Measurements from ENCODE around the gene HEMK1. TPM values are rescaled to one million over a fixed set of nuclear protein-coding genes. Genes with fewer than 3 reads are reported as not detected.

HEMK1 gene, protein sequence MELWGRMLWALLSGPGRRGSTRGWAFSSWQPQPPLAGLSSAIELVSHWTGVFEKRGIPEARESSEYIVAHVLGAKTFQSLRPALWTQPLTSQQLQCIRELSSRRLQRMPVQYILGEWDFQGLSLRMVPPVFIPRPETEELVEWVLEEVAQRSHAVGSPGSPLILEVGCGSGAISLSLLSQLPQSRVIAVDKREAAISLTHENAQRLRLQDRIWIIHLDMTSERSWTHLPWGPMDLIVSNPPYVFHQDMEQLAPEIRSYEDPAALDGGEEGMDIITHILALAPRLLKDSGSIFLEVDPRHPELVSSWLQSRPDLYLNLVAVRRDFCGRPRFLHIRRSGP
- total RNA-seq (2014; rRNA removed; shearing (Covaris generic)), result 15.5 and 19.0 TPM in 2 replicates

DNA sequence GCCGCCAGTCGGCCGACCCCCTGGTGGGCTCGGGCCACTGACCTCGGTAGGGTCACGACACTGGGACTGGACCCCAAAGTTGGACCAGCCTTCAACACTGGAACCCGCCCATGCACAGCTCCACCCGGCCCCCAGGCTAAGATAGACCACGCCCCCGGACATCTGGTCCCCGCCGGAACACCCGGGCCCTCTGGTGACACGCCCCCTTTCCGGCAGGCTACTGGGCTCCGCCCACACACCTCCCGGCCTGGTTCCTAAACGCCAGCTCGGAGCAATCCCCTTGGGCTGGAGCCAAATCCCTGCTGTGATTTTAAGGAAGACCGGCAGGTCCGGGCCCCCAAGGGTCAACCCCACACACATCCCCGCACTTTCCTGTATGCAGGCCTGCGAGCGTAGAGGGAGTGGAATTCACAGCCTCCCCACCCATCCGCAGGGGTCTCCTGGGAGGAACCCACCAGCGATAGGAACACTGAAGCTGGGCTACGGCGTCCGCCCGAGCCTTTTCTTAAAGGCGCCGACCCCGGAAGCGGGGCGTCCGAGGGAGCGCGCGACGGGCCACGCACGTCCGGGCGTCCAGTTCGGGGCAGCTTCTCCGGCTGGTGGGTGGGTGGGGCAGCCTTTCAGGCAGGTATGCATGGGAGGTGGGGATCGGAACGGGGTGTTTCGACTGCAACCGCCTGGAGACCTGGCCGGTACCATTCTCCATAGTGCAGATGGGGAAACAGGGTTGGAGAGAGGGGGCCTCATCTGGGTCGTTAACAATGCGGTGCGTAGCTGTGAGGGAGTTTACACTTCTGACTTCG is at the start of gene HEMK1:
TSS of gene HEMK1 (plus strand) at position 576 of the 803 bp plus-strand sequence. CDS start 1,583 bp downstream, outside the sequence.
- DNase-seq, result peak; percentile 100
- H3K27me3 ChIP-seq (ENCODE audit: control insufficient read depth, insufficient read depth, low read length), result peaks cover 13% of the 10 kb centered on the region
- H3K36me3 ChIP-seq (replicated peaks; ENCODE audit: control insufficient read depth, insufficient read depth, low read length), result peaks cover 3% of the 10 kb centered on the region
- peak within 1 kb of the TSS; percentile 88 for H3K4me3 ChIP-seq (ENCODE audit: insufficient read depth, low read depth, low read length)

DNA sequence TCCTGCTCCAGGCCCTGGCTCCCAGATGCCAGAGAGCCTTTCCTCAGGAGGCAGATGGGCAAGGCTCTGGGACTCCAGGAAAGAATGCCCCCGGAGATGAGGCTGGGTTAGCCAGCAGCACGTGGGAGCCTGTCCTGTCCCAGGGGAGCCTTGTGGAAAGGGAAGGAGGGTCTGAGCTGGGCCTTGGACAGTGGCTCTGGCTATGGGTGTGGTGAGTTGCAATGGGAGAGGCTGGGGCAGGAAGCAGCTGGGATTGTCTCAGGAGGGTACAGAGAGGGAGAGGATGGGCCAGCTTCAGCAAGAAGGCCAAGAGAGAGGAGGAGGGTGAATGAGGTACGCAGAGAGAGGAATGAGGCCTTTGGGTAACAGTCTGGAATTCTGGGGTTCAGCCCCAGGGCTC is 48.5 kb upstream of the HEMK1 start:
- Histone ChIP-seq H3K27me3 (ENCODE audit: control insufficient read depth, insufficient read depth, low read length) (no peaks in the 10 kb centered on the region; the same call in 1 of the 2 replicates), H3K4me3 (ENCODE audit: insufficient read depth, low read depth, low read length) (no peak overlapping the region), H3K36me3 (replicated peaks; ENCODE audit: control insufficient read depth, insufficient read depth, low read length) (no peaks in the 10 kb centered on the region)
- no peak for DNase-seq

DNA sequence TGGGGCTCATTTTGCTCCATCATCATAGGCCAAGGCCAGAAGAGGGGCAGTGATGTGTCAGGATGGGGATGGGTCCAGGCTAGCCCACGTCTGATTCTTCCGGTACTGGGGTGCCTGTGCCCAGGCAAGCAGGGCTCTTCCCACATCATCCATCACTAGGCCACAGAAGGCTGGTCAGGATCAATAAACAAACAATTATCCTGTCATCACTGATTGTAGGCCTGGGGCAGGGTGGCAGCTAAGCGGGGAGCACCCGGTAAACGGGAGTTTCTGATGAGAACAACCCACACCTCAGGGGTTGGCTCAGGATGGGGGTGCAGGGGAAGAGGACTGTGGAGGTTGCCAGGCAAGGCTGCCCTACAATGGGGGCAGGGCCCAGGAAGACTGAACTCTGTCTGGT is 47.8 kb upstream of the HEMK1 start:
- DNase-seq, result no peak
- Histone ChIP-seq H3K36me3 (replicated peaks; ENCODE audit: control insufficient read depth, insufficient read depth, low read length) (no peaks in the 10 kb centered on the region), H3K27me3 (ENCODE audit: control insufficient read depth, insufficient read depth, low read length) (no peaks in the 10 kb centered on the region; the same call in 1 of the 2 replicates), H3K4me3 (ENCODE audit: insufficient read depth, low read depth, low read length) (no peak overlapping the region)

DNA sequence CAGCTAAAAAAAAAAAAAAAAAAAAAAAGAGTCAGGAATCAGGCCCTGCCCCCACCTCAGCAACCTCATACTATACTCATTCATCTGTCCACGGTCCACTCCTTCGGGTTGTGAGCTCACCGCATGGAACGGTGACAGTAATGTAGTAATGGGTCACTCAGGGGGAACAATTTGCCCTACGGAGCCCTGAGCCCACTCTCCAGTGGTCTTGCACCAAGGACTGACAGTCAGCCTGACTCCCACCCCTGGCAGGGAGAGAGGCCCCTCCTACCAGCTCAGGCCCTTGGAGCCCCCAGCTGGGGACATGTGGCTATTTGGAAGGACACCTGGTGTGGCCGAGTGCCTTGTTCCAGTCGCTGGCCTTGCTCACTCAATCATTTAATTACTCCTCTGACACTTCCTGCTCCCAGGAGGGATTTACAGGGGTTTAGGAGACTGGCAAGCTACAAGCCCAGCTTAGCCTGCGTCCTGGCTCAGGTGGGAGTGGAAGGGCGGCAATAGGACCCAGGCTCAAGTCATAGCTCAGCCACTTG is 46.0 kb upstream of the HEMK1 start:
- Histone ChIP-seq H3K36me3 (replicated peaks; ENCODE audit: control insufficient read depth, insufficient read depth, low read length) (no peaks in the 10 kb centered on the region), H3K4me3 (ENCODE audit: insufficient read depth, low read depth, low read length) (no peak overlapping the region), H3K27me3 (ENCODE audit: control insufficient read depth, insufficient read depth, low read length) (no peaks in the 10 kb centered on the region; the same call in 1 of the 2 replicates)
- no peak for DNase-seq

DNA sequence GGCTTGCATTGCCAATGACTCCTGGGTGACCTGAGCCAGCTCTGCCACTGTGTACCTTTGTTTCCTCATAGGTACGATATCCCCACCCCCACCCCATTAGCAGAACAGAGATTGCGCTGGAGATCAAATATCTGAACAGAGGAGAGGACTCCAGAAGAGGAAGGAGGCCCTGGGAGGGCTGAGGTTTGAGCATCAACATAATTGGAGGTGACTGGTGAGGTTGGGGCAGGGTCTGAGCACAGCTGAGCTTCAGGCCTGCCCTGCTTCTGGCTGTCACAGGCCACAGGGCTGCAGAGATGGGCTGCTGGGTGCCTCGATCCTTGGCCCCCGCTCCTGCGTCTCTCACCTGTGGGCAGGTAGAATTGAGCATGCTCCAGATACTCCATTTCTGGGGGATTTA is 44.6 kb upstream of the HEMK1 start:
- H3K36me3 ChIP-seq (replicated peaks; ENCODE audit: control insufficient read depth, insufficient read depth, low read length), result no peaks in the 10 kb centered on the region
- no peak overlapping the region for H3K4me3 ChIP-seq (ENCODE audit: insufficient read depth, low read depth, low read length)
- DNase-seq, result no peak
- H3K27me3 ChIP-seq (ENCODE audit: control insufficient read depth, insufficient read depth, low read length), result no peaks in the 10 kb centered on the region; the same call in 1 of the 2 replicates

DNA sequence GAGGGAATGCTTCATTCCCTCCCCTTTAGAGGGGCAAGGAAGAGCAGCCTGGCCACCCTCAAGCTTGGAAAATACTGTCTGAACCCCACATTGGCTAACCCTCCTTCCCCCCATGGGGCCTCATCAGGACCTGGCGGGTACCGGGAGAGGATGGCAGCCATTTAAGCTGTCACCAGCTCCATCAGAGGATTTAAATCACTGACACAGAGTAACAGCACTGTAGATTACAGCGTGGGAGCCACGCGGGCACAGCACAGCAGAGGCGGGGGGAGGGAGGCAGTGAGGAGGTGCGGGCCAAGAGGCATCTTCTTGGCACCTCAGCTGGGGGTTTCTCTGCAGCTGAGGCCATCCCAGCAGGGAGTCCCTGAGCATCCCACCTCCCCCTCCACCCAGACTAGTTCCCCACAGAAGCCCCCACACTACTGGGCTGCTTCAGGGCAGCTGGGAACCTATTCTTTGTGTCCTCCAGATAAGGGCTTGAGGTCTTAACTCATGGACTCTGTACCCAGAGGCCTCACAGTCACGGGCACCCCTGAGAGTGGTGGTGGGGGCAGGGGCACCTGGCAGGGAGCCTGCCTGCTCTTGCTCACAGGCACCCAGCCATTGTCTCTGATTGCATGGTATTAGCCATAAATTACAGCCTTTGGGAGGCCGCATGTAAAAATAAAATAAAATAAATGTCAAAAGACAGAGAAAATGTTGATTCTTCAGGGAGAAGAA is 44.0 kb upstream of the HEMK1 start:
- H3K36me3 ChIP-seq (replicated peaks; ENCODE audit: control insufficient read depth, insufficient read depth, low read length), result no peaks in the 10 kb centered on the region
- DNase-seq, result no peak
- H3K4me3 ChIP-seq (ENCODE audit: insufficient read depth, low read depth, low read length), result no peak overlapping the region
- H3K27me3 ChIP-seq (ENCODE audit: control insufficient read depth, insufficient read depth, low read length), result no peaks in the 10 kb centered on the region; the same call in 1 of the 2 replicates

DNA sequence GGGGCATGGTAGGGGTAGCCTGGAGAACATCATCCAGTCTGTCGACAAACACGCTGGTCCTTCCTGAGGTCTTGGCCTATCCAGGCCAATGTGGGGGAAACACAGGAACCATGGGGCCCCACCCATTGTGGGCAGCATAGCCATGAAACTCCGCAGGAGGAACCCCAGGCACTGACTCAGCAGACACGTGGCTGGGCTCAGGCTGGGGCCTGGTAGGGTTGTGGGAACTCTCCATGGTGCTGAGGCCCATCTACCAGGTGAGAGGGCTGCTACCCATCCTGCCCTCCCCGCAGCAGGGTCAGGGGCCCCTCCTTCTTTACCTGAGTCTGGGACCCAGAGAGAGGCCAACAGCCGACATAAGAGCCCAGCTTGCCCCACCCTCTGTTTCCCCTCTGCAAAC is 43.3 kb upstream of the HEMK1 start:
- no peaks in the 10 kb centered on the region for H3K36me3 ChIP-seq (replicated peaks; ENCODE audit: control insufficient read depth, insufficient read depth, low read length)
- peaks cover 2% of the 10 kb centered on the region; the same call in 1 of the 2 replicates for H3K27me3 ChIP-seq (ENCODE audit: control insufficient read depth, insufficient read depth, low read length)
- no peak overlapping the region for H3K4me3 ChIP-seq (ENCODE audit: insufficient read depth, low read depth, low read length)
- DNase-seq, result peak; percentile 96

DNA sequence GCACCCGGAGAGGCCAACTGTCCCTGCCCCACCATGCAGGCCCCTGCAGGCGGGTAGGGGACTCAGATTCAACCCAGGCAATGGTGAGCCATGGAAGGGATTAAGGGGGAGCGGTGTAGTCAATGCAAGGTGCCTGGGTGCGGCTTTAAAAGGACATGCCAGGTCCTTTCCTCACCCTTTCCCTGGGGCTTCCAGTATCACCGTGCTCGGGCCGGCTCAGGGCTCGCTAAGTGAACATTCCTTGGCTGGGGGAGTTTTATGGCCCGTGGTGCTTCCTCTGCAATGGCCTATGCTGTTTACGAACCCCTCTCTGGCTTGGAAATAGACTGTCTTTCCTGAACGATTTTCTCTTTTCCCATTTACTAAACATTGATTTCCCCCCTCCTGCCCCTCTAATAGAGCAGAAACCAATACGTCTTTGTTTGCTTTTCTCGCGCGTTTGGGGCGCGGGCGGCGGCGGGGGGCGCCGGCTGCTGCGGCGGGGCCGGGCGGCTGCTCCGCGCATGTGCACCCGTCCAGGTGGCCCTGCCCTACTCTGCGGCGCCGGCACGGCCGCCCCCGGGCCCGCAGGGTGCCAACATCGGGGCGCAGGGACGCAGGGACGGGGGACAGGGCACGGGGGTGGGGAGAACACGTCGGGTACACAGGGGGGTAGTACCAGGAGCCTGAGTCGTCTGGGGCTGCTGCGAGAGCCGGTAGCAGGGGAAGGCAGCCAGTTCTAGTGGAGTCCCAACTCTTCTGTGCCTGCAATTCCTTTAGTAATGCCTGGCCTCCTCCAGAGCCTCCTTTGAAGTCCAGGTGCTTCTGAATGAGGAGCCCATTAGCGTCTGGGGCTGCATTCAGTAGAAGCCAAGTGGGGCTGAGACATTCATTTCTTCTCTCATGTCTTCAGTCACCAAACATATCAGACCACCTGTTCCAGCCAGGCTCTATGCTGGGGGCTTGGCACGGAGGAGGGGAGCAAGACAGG is 39.0 kb upstream of the HEMK1 start:
- H3K4me3 ChIP-seq (ENCODE audit: insufficient read depth, low read depth, low read length), result peak overlapping the region; percentile 24; the same call in 1 of the 2 replicates
- H3K27me3 ChIP-seq (ENCODE audit: control insufficient read depth, insufficient read depth, low read length), result peaks cover 3% of the 10 kb centered on the region
- no peaks in the 10 kb centered on the region for H3K36me3 ChIP-seq (replicated peaks; ENCODE audit: control insufficient read depth, insufficient read depth, low read length)
- peak; percentile 91 for DNase-seq

DNA sequence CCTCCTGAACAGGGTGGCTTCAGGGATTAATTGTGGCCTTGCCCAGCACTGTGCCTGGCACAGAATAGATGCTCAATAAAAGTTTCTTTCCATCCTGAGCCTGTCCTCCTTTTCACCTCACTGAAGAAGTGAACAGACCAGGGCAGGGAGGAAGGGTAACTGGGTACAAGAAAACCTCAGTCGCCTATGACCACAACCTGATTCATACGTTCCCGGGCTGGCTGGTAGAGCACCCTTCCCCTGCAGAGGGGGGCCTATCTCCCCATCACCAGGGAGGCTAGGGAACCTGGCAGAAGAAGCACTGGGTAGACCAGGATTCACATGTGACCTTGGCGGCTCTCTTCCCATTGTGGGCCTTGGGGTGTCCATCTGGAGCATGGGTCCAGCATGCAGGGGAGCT is 38.1 kb upstream of the HEMK1 start:
- no peak for DNase-seq
- Histone ChIP-seq H3K4me3 (ENCODE audit: insufficient read depth, low read depth, low read length) (no peak overlapping the region), H3K27me3 (ENCODE audit: control insufficient read depth, insufficient read depth, low read length) (peaks cover 3% of the 10 kb centered on the region), H3K36me3 (replicated peaks; ENCODE audit: control insufficient read depth, insufficient read depth, low read length) (no peaks in the 10 kb centered on the region)

DNA sequence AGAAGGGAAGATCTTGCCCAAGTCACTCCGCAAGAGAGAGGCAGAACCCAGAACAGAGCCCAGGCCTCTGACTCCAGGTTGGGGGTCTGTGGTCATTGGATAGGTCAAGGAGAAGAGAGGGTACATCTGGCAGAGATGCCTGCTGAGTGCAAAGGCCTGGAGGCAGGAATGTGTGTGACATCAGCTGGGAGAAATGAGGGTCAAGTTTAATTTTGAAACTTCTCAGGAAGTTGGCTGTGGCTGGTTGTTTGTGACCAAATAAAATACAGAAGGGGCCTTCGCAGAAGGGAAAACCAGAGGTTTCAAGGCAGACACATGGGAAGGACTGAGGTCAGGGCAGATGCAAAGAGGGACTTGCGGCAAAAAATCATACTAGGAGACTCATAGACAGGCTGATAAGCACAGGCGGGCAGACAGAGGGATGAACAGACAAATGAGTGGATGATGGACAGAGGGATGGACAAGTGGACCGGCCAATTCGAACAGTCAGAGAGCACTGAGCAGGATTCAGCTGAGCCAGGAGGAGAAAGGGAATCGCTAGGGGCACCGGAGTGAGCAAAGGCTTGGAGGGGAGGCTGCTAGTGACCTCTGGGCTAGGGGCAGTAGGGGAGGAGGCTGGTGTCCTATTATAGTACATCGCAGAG is 37.1 kb upstream of the HEMK1 start:
- Histone ChIP-seq H3K27me3 (ENCODE audit: control insufficient read depth, insufficient read depth, low read length) (peaks cover 3% of the 10 kb centered on the region), H3K36me3 (replicated peaks; ENCODE audit: control insufficient read depth, insufficient read depth, low read length) (no peaks in the 10 kb centered on the region), H3K4me3 (ENCODE audit: insufficient read depth, low read depth, low read length) (no peak overlapping the region)
- DNase-seq, result no peak

DNA sequence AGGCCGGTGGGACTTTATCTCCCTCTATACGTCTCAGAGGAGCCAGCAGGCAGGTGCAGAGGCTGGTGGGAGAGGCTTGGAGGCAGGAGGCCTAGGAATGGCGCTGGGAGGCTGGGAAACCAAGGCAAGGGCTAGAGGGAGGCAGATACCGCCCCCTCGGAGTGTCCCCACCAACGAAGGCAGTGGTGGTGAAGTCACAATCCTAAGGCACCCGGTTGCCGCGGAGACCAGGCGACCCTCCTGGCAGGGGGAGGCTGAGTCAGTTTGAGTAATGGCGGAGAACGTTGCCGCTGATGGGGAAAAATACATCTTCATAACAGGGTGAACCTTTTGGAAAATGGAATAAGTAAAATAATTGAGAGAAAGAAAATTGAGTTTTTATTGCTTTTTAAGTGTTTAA is 36.0 kb upstream of the HEMK1 start:
- Histone ChIP-seq H3K36me3 (replicated peaks; ENCODE audit: control insufficient read depth, insufficient read depth, low read length) (no peaks in the 10 kb centered on the region), H3K4me3 (ENCODE audit: insufficient read depth, low read depth, low read length) (no peak overlapping the region), H3K27me3 (ENCODE audit: control insufficient read depth, insufficient read depth, low read length) (peaks cover 3% of the 10 kb centered on the region)
- peak; percentile 80 for DNase-seq

DNA sequence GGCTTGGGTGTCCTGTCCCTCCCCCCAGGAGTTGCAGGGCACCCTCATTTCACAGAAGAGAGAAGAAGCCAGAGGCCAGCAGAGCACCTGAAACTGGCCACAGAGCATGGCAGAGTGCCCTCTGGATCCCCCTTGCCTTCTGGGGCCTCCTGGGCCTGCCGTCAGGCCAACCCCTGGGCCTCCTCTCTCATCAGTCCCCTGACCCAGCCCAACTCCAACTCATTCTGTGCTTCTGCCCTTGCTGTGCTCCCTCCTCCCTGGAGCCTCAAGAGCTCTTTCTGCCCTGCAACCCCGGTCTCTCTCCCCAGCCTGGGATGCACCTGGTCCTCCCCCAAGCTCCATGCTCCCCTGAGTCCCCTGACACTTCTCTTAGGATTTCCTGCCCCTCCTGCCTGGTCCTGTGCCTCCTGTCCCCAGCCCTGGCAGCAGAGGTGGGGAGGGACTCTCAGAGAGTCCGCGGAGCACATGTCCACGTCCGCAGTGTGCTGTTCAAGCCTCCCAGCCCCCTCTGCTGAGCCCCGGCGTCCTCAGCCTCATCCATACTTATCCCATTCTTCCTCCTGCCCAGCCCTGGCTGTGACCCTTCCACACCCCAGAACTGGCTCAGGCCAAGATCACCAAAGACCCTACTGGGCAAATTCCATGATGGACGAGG is 35.4 kb upstream of the HEMK1 start:
- no peak for DNase-seq
- no peaks in the 10 kb centered on the region for H3K36me3 ChIP-seq (replicated peaks; ENCODE audit: control insufficient read depth, insufficient read depth, low read length)
- H3K4me3 ChIP-seq (ENCODE audit: insufficient read depth, low read depth, low read length), result no peak overlapping the region
- H3K27me3 ChIP-seq (ENCODE audit: control insufficient read depth, insufficient read depth, low read length), result peaks cover 3% of the 10 kb centered on the region

All from H7 (cell line).